Left renal cortex interstitium (tissue), 4 donors: ENCODE data around the gene CPEB3. TPM values are rescaled to one million over a fixed set of nuclear protein-coding genes. Genes with fewer than 3 reads are reported as not detected.
"Not testable (repeated sequence)": the region's sequence is repeated elsewhere in the genome, so short reads cannot be mapped to it uniquely, and the experiment has no call there.

ENCODE experiments used
- DNase-seq, 4 donors: peaks; one replicate each; pipeline ENCODE4 v3.0.0-alpha.2; 2013; ENCODE audit warnings: low read depth in 4 of 4, low spot score in 2 of 4, missing footprints in 1 of 4
- polyA plus RNA-seq, 4 donors: library from polyadenylated mRNA; unstranded; fragments of 120-200 nt; gene quantifications; one replicate each; pipeline ENCODE4 v1.2.1, GENCODE V29; 2013; ENCODE audit not compliant: insufficient read length in 4 of 4

The CPEB3 gene
- polyA plus RNA-seq = 1 to 10 TPM; 3.1 to 4.0 (median 3.2) TPM

DNA sequence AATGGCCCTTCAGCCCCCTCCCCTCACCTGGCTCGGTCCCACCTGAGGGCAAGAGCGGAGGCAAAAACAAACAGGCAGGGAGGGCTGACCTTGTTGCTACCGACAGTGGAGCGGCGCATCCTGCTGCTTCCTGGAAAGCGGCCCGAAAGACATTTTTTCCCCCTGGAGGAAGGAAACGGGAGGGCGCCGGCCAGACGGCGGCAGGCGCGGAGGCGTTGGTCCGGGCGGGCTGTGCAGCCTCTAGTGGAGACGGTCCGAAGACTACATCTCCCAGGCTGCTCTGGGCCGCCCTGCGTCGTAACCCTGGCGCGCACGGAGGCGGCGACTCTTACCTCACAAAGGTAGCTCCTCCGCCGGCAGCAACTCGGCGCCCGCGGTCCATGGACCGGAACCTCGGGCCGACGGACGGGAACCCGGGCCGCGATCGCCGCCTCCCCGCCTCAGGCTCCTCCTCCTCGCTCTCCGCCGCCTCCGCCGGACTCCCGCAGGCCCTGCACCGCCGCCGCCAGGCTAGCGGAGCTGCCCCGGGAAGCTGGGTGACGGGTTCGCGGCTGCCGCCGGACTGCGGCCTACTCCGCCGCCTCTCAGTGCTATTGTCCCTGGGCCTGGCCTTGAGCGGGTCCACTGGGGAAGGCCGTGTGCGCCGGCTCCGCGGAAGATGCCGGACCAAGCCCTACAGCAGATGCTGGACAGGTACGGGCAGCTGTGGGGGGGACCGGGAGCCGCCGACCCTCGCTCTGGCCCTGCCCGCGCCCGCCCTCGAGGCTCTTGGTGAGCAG lies at the start of gene CPEB3, which contains the start of gene MARCHF5:
Gene CPEB3 (minus strand): TSS at position 242 of the 779 bp plus-strand sequence. CDS start 50,728 bp downstream, outside the sequence.
Gene MARCHF5 (plus strand): TSS at position 331 of the 779 bp plus-strand sequence. CDS start 328 bp downstream, at position 659.
- DNase-seq = peak; percentile 81 to 90 (median 86)

DNA sequence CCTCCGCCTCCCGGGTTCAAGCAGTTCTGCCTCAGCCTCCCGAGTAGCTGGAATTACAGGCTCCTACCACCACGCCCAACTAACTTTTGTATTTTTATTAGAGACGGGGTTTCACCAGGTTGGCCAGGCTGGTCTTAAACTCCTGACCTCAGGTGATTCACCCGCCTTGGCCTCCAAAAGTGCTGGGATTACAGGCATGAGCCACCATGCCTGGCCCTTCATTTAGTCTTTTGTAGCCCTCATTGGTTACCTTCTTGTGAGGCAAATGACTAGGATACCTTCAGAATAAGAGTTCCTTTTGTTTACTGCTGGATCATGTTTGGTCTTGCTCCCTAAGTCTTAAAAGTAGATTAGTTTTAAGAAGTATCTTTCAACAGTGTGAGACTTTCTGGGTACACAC lies 39.0 kb upstream of the CPEB3 start:
- DNase-seq = not testable (repeated sequence)

DNA sequence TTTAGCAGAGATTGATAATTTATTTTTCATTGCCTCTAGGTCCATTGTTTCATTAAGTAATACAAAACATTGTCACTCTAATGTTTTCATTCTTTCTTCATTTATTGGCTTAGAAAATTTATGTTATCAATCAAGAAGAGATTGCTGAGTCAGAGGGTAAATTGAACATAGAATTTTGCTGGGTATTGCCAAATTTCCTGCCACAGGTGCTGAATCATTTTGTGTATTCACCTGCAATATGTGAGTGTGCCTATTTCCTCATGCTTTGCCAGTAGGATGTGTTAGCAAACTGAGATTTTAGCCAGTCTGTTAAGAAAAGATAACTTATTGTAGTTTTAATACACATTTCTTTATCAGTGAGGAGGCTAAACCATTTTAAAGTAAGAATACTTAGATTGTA lies 38.1 kb upstream of the CPEB3 start:
- no peak for DNase-seq

DNA sequence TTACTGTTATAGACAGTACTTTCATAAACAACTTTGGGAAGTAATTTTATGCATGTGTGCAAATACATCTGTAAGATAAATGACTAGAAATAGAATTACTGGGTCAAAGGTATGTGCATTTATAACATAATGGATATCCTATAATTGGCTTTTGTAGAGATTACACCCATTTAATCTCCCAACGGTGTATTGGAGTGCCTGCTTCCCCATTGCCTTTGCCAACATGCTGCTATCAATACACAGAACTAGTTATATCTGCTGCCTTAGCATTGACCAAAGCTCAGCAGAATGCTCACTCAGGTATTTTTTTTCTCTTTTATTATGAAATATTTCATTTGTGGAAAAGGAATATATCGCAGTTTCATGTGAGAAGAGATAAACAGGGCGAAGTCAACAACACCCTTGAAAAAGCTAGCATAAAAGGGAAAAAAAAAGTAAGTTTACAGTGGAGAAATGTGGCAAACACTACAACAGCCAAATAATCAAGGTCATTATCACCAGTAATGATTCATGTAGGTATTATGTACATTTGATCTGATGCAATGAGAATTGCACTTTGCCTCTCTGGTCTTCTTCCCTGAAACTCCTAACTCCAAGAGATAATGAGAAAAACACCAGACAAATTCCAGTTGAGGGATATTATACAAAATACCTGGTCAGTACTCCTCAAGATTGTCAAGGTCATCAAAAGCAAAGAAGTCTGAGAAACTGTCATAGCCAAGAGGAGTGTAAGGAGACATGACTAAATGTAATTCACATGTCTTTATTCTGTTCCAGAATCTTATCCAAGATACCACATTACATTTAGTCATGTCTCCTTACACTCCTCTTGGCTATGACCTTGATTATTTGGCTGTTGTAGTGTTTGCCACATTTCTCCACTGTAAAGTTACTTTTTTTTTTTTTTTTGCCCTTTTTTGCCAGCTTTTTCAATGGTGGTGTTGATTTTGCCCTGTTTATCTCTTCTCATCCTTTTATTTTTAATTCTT lies 36.9 kb upstream of the CPEB3 start:
- no peak for DNase-seq

DNA sequence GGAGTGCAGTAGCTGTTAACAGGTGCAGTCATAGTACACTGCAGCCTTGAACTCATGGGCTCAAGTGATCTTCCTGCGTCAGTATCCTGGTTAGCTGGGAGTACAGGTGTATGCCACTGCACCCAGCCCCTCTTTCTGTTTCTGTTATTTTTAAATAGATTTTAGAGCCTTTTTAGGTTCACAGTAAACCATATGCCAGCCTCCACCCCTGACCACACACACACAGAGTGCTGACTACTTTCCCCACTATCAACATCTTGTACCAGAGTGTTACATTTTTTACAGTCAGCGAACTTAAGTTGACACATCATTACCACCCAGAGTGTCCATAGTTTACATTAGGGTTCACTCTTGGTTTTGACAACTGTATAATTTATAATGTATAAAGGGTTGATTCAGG lies 32.2 kb upstream of the CPEB3 start:
- DNase-seq = no peak

DNA sequence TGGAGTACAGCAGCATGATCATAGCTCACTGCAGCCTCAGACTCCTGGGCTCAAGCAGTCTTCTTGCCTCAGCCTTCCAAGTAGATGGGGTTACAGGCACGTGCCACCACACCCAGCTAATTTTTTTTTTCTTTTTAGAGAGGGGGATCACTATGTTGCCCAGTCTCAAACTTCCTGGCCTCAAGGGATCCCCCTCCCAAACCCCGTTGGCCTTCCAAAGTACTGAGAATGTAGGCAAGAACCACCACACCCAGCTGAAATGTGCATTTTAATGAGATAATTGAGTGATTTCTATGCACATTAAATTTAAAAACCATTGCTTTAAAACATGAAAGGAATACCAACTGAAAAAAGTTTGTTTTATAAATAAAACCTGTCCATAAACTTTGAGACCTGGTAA lies 25.7 kb upstream of the CPEB3 start:
- DNase-seq = no peak

DNA sequence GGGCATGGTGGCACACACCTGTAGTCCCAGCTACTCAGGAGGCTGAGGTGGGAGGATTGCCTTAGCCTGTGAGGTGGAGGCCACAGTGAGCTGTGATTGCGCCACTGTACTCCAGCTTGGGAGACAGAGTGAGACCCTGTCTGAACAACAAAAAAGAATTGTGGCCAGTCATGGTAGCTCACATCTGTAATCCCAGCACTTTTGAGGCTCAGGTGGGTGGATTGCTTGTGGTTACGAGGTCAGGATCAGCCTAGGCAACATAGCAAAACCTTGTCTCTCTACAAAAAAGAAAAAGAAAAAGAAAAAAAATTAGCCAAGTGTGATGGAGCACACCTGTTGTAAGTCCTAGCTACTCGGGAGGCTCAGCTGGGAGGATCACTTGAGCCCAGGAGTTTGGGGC lies 22.9 kb upstream of the CPEB3 start:
- DNase-seq = no peak

DNA sequence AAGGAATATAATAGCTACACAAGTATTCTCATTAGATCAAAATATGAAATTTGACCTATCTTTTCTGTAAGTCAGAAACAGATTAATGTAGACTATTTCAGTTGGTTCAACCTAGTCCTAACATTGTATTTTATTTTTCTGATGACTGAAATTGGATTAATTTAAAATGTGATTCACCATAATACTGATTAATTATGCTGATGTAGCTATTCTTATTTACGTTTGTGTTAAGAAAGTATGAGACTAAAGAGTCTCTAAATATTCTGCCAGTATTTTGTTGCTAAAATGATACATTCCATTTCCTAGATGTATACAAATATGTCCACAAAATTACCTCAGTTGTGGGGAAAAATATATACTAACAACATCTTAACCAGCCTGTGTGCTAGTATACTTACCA lies 18.4 kb upstream of the CPEB3 start:
- no peak for DNase-seq

DNA sequence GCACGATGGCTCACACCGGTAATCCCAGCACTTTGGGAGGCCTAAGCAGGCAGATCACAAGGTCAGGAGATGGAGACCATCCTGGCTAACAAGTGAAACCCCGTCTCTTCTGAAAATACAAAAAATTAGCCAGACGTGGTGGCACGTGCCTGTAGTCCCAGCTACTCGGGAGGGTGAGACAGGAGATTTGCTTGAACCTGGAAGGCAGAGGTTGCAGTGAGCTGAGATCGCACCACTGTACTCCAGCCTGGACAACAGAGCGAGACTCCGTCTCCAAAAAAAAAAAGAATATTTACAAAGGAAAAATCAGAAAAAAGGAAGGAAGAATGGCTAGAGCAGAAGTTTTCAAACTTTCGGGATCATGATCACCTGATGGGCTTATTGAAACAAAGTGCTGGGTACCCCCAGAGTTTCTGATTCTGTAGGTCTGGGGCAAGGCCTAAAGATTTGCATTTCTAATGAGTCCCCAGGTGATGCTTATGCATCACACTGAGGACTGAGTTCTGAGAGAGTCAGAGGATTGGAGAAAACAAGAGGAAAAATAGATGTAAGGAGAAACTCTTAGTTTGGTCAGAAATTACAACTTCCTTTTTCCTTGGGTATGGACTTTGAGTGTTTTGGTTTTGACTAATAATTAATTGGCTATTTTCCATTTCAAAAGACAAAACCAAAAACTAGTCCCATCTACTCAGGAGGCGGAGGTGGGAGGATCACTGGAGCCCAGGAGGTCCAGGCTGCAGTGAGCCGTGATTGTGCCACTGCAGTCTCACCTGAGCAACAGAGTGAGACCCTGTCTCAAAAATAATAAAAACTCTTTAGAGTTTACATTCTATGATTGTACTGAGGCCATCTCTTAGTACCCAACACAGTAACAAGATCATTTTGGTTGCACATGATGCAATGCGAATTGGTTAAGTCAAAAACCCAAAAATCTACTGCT lies 14.5 kb upstream of the CPEB3 start:
- DNase-seq = no peak

DNA sequence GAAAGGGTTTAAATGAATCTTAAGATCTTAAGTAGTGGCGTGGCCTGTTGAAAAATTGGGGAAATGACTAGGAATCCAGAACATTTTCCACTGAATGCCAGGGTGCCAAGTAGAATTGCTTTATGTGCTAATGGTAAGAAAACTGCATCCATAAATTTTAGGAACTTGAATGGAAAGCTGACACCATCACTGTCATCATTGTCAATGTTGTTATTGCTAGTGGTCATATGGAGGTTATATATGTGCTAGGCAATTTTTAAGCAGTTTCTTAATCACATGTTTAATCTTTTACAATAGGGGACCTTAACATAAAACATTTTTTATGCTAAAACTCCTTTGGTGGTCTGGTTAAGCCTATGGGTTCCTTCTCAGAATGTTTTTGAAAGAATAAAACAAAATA lies 13.2 kb upstream of the CPEB3 start:
- no peak for DNase-seq

DNA sequence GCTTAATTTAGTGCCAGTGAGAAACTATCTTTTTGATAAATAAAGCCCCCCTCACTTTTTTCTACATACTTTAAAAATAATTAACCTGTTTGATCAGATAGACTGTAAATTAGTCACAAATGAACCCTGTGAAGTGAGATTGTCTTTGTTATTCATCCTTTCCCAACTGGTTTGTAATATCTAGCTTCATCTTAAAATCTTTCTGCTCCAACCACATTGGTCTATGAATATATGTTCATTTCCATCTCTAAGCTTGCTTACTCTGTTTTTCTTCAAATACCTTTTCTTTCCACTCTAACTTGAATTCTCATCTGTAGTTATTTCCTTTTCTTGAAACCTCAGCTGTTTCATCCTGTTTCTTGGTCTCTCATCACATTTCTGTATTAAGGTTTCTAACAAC lies 12.2 kb upstream of the CPEB3 start:
- DNase-seq = no peak

DNA sequence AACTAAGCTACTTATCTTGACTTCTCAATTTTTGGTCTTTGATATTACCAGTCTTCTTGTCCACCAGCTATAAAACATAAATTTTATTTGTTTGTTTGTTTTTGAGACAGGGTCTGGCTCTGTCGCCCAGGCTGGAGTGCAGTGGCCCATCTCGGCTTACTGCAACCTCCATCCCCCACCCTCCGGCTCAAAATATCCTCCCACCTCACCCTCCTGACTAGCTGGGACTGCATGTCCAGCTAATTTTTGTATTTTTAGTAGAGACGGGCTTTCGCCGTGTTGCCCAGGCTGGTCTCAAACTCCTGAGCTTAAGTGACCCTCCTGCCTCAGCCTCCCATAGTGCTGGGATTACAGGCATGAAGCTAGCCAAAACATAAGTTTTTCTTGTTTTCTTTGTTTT lies 7.6 kb upstream of the CPEB3 start:
- DNase-seq = no peak

DNA sequence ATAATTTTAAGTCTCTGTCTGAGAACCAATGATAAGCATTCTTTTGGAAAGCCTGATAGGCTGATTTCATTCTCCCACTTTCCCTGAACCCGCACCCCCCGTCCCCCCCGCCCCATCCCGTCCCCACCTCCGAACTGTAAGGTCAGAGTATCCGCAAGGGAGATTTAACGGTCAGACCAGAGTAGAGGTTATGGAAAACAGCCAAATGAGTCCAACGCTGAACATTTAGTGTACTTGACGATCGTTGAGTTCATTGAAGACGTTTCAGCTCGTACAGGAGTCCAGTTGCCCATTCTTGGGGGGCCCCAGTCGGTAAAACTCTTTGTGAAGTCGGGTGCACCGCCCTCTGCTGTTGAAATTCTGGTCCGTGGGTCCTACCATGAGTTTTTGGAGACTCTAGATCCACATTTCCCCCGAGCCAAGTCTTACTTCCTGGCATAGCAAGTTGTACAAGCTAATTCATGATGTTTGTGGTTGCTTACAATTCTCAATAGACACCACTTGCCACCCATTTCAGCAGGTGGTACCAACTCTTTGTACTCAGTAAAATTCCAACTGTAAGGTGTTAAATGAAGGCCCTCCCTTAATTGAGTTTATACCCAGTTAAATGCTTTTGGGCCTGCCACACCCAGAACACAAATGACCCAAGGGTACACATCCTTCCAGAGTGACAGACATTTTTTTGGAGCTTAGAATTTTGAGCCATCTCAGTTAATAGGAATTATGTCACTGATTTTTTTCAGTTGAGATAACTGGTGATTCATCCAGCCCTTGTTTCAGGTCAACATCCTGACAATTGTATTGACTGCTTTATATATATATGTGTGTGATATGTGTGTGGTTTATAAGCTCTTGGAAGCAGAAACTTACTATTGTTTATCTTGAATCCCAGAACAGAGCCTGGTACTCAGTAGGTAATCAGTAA lies 1.3 kb upstream of the CPEB3 start:
- DNase-seq = peak; percentile 22 to 45 (median 38)

DNA sequence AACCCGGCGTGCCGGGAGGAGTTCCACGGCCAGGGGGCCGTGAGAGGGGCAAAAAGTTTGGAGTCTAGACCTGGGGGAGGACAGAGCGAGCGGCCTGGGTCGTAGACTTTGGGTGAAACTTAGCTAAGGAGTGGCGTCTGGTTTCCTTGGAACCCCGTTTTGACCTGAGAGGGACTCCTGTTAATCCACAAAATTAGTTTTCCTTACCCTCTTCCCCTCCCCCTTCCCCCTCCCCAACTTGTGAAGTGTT lies 663 bp upstream of the CPEB3 start:
- DNase-seq = peak in 1 of 4 donors; percentile 48

DNA sequence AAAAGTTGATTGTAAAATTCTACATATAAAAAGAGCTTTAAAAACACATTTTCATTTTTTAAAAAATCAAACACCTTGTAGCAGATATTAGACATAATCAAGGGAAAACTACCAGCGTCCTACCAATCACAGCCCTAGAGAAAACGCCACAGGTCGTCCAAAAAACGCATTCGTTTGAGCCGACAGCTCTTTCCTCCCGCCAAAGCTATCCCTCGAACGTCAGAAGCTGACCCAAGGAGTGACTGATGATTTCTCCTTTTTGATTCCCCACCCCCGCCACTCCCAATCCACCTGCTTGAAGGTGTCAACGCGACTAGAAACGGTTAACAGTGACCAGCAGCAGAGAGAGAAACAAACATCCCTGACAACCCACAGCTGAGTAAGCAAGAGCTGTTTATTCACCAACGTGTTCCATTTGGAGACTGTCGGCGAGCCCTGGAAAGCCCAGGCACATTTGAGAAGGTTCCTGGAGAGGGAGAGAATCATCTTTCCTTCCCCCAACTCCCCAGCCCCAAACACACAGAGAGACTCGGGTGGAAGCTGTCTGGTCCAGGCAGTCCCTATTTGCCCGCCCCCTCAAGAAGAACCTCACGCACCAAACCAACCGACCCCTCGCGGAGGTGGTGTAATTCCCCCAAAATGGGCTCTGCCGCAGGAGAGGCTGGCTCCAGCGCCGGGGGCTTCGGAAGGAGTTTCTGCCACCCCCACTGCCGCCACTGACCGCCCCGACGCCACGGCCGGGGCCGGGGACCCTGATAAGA lies 622 bp downstream of the CPEB3 start:
- DNase-seq = peak; percentile 30 to 65 (median 32)

DNA sequence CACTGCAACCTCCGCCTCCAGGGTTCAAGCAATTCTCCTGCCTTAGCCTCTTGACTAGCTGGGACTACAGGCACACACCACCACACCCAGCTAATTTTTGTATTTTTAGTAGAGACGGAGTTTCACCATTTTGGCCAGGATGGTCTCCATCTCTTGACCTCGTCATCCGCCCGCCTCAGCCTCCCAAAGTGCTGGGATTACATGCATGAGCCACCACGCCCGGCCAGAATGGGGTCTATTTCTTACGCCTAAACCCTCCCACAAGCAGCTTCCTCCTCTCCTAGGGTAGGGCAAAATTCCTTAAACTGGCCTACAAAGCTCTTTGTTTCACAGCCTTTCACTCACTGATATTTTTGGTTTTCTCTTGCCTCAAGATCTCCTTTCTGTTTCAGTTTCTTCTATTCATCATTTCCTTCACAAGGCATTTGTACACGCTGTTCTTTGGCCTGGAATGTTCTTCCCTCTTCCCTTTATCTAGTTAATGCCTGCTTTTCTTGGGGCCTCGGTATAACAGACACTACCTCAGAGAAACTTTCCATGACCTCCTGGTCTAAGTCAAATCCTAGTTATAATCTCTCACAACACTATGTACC lies 6.7 kb downstream of the CPEB3 start:
- DNase-seq = no peak

DNA sequence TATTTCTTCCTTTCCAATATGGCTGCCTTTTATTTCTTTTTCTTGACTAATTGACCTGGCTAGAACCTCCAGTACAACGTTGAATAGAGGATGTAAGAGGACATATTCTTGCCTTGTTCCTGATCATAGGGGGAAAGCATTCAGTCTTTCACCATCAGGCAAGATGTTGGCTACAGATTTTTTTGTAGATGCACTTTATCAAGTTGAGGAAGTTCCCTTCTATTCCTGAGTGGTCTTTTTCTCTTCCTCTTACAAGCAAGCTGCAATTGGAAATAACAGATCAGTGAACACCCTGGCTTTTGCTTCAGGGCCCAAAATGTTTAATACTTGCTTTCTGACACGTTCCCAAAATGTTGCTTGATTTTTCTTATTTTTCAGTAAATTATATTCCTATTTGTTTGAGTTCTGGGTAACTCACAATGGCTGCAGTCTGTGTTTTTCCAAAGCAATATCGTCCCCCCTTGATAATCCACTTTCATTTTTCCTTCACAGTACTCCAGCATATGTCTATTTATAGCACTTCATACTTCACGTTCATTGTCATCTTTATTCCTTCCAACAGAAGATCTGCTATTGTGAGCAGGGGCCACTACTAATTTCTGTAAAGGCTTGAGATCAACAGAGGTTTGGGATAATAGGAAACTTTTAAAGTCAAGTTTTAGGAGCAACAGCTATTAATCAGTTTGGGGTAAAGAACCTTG lies 11.7 kb downstream of the CPEB3 start:
- no peak for DNase-seq

DNA sequence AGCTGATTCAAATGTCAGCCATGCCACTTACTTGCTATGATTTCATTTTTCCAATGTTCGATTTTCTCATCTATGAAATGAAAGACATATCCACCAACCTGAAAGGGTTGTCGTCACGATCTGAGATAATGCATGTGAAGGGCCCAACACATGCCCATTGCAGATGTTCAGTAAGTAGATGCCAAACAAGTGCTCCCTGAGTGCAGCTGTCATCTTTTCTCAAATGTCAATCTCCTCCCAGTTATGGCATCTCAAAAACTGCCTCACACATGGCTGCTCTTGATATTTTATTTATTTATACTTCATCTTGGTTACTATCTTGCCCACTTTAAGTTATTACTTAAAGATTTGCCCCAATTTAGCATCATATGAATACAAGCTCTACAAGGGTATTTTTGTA lies 16.8 kb downstream of the CPEB3 start:
- DNase-seq = no peak
